DOHH2 (cell line): Measurements from ENCODE around the gene NRCAM.

ENCODE experiments used
- H3F3A ChIP-seq: fragments of 200-600 bp; sonication (generic), shearing (Covaris generic); 2 replicates; pipeline ENCODE4 v1.6.0; 2016; ENCODE audit warnings: antibody characterized with exemption, mild to moderate bottlenecking; ENCODE audit not compliant: control insufficient read depth, insufficient read depth
- H3K27ac ChIP-seq: fragments of 200-600 bp; sonication (generic); 2 replicates; pipeline ENCODE4 v1.5.1; 2014; ENCODE audit warnings: low read depth, mild to moderate bottlenecking, low read length, moderate library complexity
- H3K27me3 ChIP-seq: fragments of 200-600 bp; sonication (generic); 2 replicates; pipeline ENCODE4 v1.6.1; 2014; ENCODE audit warnings: mild to moderate bottlenecking, low read length, mixed read lengths; ENCODE audit not compliant: control insufficient read depth
- H3K36me3 ChIP-seq: fragments of 200-600 bp; sonication (generic); 2 replicates; pipeline ENCODE4 v1.6.1; 2014; ENCODE audit warnings: mild to moderate bottlenecking, low read length, moderate library complexity, mixed read lengths; ENCODE audit not compliant: control insufficient read depth
- H3K4me1 ChIP-seq: fragments of 200-600 bp; sonication (generic); 2 replicates; pipeline ENCODE4 v1.6.1; 2014; ENCODE audit warnings: mild to moderate bottlenecking, low read length, mixed read lengths; ENCODE audit not compliant: control insufficient read depth
- H3K4me2 ChIP-seq: fragments of 200-600 bp; sonication (generic); 2 replicates; pipeline ENCODE4 v1.6.0; 2014; ENCODE audit warnings: mild to moderate bottlenecking, low read length, moderate library complexity
- H3K4me3 ChIP-seq: fragments of 200-600 bp; sonication (generic); 2 replicates; pipeline ENCODE4 v1.5.1; 2014; ENCODE audit warnings: mild to moderate bottlenecking, low read length, mixed read lengths
- H3K79me2 ChIP-seq: fragments of 200-600 bp; sonication (generic); 2 replicates; pipeline ENCODE4 v1.6.1; 2014; ENCODE audit warnings: mild to moderate bottlenecking, low read length, mixed read lengths; ENCODE audit not compliant: control insufficient read depth
- H3K9me2 ChIP-seq: fragments of 200-600 bp; sonication (generic); replicated peaks from 2 replicates; pipeline ENCODE4 v1.6.1; 2014; ENCODE audit warnings: mild to moderate bottlenecking, low read length, mixed read lengths; ENCODE audit not compliant: control insufficient read depth
- H3K9me3 ChIP-seq: fragments of 200-600 bp; sonication (generic); 2 replicates; pipeline ENCODE4 v1.6.1; 2014; ENCODE audit warnings: antibody characterized with exemption, low read length, mixed read lengths; ENCODE audit not compliant: control insufficient read depth, insufficient read depth
- H4K20me1 ChIP-seq: fragments of 200-600 bp; sonication (generic); 2 replicates; pipeline ENCODE4 v1.6.0; 2014; ENCODE audit warnings: low read depth, mild to moderate bottlenecking, antibody characterized with exemption, low read length, moderate library complexity; ENCODE audit not compliant: control insufficient read depth, insufficient read depth
- EZH2phosphoT487 ChIP-seq: fragments of 200-600 bp; sonication (generic); IDR thresholded peaks from 2 replicates; pipeline ENCODE4 v1.6.1; 2017; ENCODE audit warnings: borderline replicate concordance, mild to moderate bottlenecking, antibody characterized with exemption, low read length, moderate library complexity, mixed read lengths
- TF ChIP-seq, protein P1 (sequence below): fragments of 200-600 bp; sonication (generic); IDR thresholded peaks from one replicate; pipeline ENCODE4 v1.5.1; 2014; ENCODE audit warnings: antibody characterized with exemption, mild to moderate bottlenecking, low read depth, low read length; ENCODE audit not compliant: poor library complexity, severe bottlenecking

NRCAM gene

DNA sequence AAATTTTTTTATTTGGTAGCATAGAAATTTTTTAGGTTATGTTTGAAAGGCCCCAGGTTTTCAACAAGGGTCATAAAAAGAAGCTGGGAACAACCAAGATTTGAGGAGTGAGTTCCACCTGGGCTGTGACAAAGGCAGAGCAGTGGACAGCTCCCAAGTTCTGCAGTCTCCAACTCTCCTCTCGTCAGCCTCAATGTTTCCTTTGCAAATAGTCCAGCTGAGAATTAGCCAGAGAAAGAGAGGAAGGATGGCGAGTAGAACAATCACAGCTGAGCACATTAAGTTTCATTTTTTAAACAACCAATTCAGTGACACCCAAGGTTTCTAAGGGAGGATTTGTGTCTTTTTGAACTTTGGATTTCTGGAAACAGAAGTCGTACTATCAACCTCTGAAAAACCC is 143.2 kb downstream of the NRCAM start:
- no peaks in the 10 kb centered on the region for H3K79me2 ChIP-seq
- TF ChIP-seq, protein P1, sequence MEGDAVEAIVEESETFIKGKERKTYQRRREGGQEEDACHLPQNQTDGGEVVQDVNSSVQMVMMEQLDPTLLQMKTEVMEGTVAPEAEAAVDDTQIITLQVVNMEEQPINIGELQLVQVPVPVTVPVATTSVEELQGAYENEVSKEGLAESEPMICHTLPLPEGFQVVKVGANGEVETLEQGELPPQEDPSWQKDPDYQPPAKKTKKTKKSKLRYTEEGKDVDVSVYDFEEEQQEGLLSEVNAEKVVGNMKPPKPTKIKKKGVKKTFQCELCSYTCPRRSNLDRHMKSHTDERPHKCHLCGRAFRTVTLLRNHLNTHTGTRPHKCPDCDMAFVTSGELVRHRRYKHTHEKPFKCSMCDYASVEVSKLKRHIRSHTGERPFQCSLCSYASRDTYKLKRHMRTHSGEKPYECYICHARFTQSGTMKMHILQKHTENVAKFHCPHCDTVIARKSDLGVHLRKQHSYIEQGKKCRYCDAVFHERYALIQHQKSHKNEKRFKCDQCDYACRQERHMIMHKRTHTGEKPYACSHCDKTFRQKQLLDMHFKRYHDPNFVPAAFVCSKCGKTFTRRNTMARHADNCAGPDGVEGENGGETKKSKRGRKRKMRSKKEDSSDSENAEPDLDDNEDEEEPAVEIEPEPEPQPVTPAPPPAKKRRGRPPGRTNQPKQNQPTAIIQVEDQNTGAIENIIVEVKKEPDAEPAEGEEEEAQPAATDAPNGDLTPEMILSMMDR, result no peak
- no peak for TF ChIP-seq EZH2phosphoT487
- no peaks in the 10 kb centered on the region for H3K9me3 ChIP-seq
- H3K4me3 ChIP-seq, result no peak overlapping the region
- no peaks in the 10 kb centered on the region for H3K27me3 ChIP-seq
- H4K20me1 ChIP-seq, result no peaks in the 10 kb centered on the region
- H3F3A ChIP-seq, result no peaks in the 10 kb centered on the region
- peaks cover 3% of the 10 kb centered on the region; the same call in 1 of the 2 replicates for H3K9me2 ChIP-seq
- H3K27ac ChIP-seq, result no peak overlapping the region
- no peak overlapping the region for H3K4me2 ChIP-seq
- H3K4me1 ChIP-seq, result peaks cover 4% of the 10 kb centered on the region; the same call in 1 of the 2 replicates
- H3K36me3 ChIP-seq, result no peaks in the 10 kb centered on the region

- TF ChIP-seq EZH2phosphoT487, result no peak
- TF ChIP-seq, protein P1, result no peak
- Histone ChIP-seq H3K4me3 (no peak overlapping the region), H3K27ac (no peak overlapping the region)
Measured at GRCh38 chr7:108311446-108312168, 144.6 kb downstream of the NRCAM start.

GRCh38 chr7:108310351-108310750 is 145.9 kb downstream of the NRCAM start:
- Histone ChIP-seq H3K4me1 (peaks cover 4% of the 10 kb centered on the region; the same call in 1 of the 2 replicates), H3K9me3 (no peaks in the 10 kb centered on the region), H3K4me2 (no peak overlapping the region), H3K36me3 (no peaks in the 10 kb centered on the region), H3F3A (no peaks in the 10 kb centered on the region), H3K27me3 (no peaks in the 10 kb centered on the region), H3K4me3 (no peak overlapping the region), H3K9me2 (peaks cover 3% of the 10 kb centered on the region; the same call in 1 of the 2 replicates), H3K27ac (no peak overlapping the region), H3K79me2 (no peaks in the 10 kb centered on the region), H4K20me1 (no peaks in the 10 kb centered on the region)
- no peak for TF ChIP-seq EZH2phosphoT487
- TF ChIP-seq, protein P1, result no peak

More at GRCh38 chr7:108311446-108312168, 144.6 kb downstream of the NRCAM start:
- no peaks in the 10 kb centered on the region for H3K79me2 ChIP-seq
- no peak overlapping the region for H3K4me2 ChIP-seq
- no peaks in the 10 kb centered on the region for H4K20me1 ChIP-seq
- no peaks in the 10 kb centered on the region for H3K27me3 ChIP-seq
- peaks cover 3% of the 10 kb centered on the region; the same call in 1 of the 2 replicates for H3K9me2 ChIP-seq
- no peaks in the 10 kb centered on the region for H3K36me3 ChIP-seq
- H3F3A ChIP-seq, result no peaks in the 10 kb centered on the region
- no peaks in the 10 kb centered on the region for H3K9me3 ChIP-seq
- peaks cover 4% of the 10 kb centered on the region; the same call in 1 of the 2 replicates for H3K4me1 ChIP-seq
